SU-DHL-6 (cell line): ENCODE measurements around the gene COG6.

Experiments
- CTCF ChIP-seq: fragments of 200-600 bp; sonication (generic); IDR thresholded peaks from one replicate; pipeline ENCODE4 v1.5.1; 2017; ENCODE audit warnings: antibody characterized with exemption, mild to moderate bottlenecking, low read length, moderate library complexity; ENCODE audit not compliant: insufficient read depth, poor library complexity, severe bottlenecking
- EZH2phosphoT487 ChIP-seq: fragments of 200-600 bp; sonication (generic), shearing (Covaris generic); conservative IDR thresholded peaks from 2 replicates; pipeline ENCODE4 v1.6.1; 2018; ENCODE audit warnings: mild to moderate bottlenecking, antibody characterized with exemption, low read length, moderate library complexity, mixed read lengths

DNA sequence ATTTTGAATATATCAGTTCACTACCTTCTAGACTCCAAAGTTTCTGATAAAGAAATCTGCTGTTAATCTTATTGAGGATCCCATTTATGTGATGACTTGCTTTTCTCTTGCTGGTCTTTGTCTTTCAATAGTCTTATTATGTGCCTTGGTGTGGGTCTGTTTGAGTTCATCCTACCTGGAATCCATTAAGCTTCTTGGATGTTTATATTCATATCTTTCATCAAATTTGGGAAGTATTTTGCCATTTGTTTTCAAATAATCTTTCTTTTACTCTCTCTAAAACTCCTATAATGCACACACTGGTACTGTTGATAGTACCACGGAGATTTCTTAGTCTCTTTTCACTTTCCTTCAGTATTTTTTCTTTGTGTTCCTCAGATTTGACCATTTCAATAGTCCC lies 24.2 kb upstream of the COG6 start:
- TF ChIP-seq CTCF: no peak
- TF ChIP-seq EZH2phosphoT487: no peak
